HepG2 (cell line): ENCODE results near the gene HDGFL3. TPM values are rescaled to one million over a fixed set of nuclear protein-coding genes. Genes with fewer than 3 reads are reported as not detected.

Experiments used
- ATAC-seq: fragments of 200-7000 bp; cut with Tn5 transposase; 3 replicates; pipeline ENCODE4 v1.9.1; 2020; ENCODE audit warnings: mild to moderate bottlenecking, moderate library complexity
- BruUV-seq: library from RNA; stranded (reverse); fragments of 400-500 nt; replicated peaks from 2 replicates; lab custom pipeline; 2021; lab: Mats Ljungman, UMichigan
- CTCF ChIA-PET: fragments of 300-600 bp; formaldehyde crosslinking; extraction: SDS; loops from one replicate; lab custom pipeline; 2021; ENCODE audit warnings: low total read pairs, inconsistent platforms, low intra/inter-chr PET ratio; lab: Yijun Ruan, JAX
- POLR2A ChIA-PET: fragments of 350-600 bp; sonication (Branson Sonifier 250); formaldehyde crosslinking; loops from one replicate; lab custom pipeline; 2020; ENCODE audit warnings: antibody characterized with exemption, inconsistent platforms; lab: Yijun Ruan, JAX
- DNase-seq: peaks from one replicate; pipeline ENCODE4 v3.0.0-alpha.2; 2015; ENCODE audit warnings: low spot score
- FAIRE-seq: peaks from 3 replicates; lab custom pipeline; 2011; peaks lifted over from hg19 to GRCh38; lab: Jason Lieb, UNC
- H2AFZ ChIP-seq: one replicate; pipeline ENCODE4 v1.6.1; 2011; ENCODE audit warnings: low read length, inconsistent platforms
- H3K27ac ChIP-seq: fragments of 300-600 bp; 3 replicates; pipeline ENCODE4 v1.8.0; 2011; ENCODE audit warnings: mixed run types, mild to moderate bottlenecking, mixed read lengths, low read length, inconsistent platforms; ENCODE audit not compliant: insufficient read depth; ENCODE audit errors: extremely low read length
- H3K27me3 ChIP-seq, 2 experiments: fragments of 200-600 bp in 1 of 2; 2 replicates in 1 of 2; 3 replicates in 1 of 2; pipeline versions ENCODE4 v1.6.0 to v1.8.0; 2011; ENCODE audit warnings: low read length in 2 of 2, mild to moderate bottlenecking in 2 of 2, moderate library complexity in 2 of 2, inconsistent platforms in 1 of 2; ENCODE audit not compliant: insufficient read depth in 2 of 2, control insufficient read depth in 1 of 2
- H3K36me3 ChIP-seq, 2 experiments: fragments of 200-600 bp in 1 of 2; replicated peaks in 1 of 2; 2 replicates in 1 of 2; 3 replicates in 1 of 2; pipeline versions ENCODE4 v1.5.1 to v1.8.0; 2011; ENCODE audit warnings: low read length in 2 of 2, inconsistent platforms in 1 of 2; ENCODE audit not compliant: insufficient read depth in 2 of 2, control insufficient read depth in 1 of 2
- H3K4me1 ChIP-seq: 2 replicates; pipeline ENCODE4 v1.5.1; 2012; ENCODE audit warnings: low read length, inconsistent platforms; ENCODE audit not compliant: insufficient read depth
- H3K4me2 ChIP-seq: 2 replicates; pipeline ENCODE4 v1.6.0; 2011; ENCODE audit warnings: low read depth, low read length, inconsistent platforms
- H3K4me3 ChIP-seq, 3 experiments: fragments of 200-600 bp in 1 of 3; sonication (generic), shearing (Covaris generic) in 1 of 3; replicated peaks in 1 of 3; 2 replicates each; pipeline ENCODE4 v1.5.1; 2011 to 2016; ENCODE audit warnings: low read length in 3 of 3, inconsistent platforms in 2 of 3, low read depth in 2 of 3, mild to moderate bottlenecking in 2 of 3, control low read depth in 1 of 3, mixed read lengths in 1 of 3; ENCODE audit not compliant: insufficient read depth in 1 of 3
- H3K79me2 ChIP-seq: one replicate; pipeline ENCODE4 v1.6.1; 2011; ENCODE audit warnings: low read length, inconsistent platforms; ENCODE audit not compliant: insufficient read depth
- H3K9ac ChIP-seq: 2 replicates; pipeline ENCODE4 v1.6.0; 2011; ENCODE audit warnings: mild to moderate bottlenecking, low read depth, low read length, inconsistent platforms; ENCODE audit not compliant: insufficient read depth
- H3K9me3 ChIP-seq: 2 replicates; pipeline ENCODE4 v1.5.1; 2012; ENCODE audit warnings: mild to moderate bottlenecking, low read length
- H4K20me1 ChIP-seq: 2 replicates; pipeline ENCODE4 v1.6.0; 2011; ENCODE audit warnings: inconsistent platforms, mild to moderate bottlenecking, low read length, moderate library complexity; ENCODE audit not compliant: insufficient read depth
- TFAP4 ChIP-seq: sonication (generic); IDR thresholded peaks from 2 replicates; pipeline ENCODE4 v1.6.1; 2016; ENCODE audit warnings: low read depth, borderline replicate concordance
- ZNF652 ChIP-seq: IDR thresholded peaks from 2 replicates; pipeline ENCODE4 v1.6.1; 2016; ENCODE audit warnings: low read depth, borderline replicate concordance
- WGBS: methylation state at CpG from one replicate; pipeline ENCODE4 v1.1.6; 2017; ENCODE audit warnings: low lambda C conversion rate; 5-methylcytosine and 5-hydroxymethylcytosine counted together
- in situ Hi-C: cut with HindIII; loops from 2 replicates; pipeline ENCODE4 v1.10.0; 2017; ENCODE audit warnings: low pct_unique_long_range_greater_than_20kb; ENCODE audit not compliant: extremely low pct_ligation_motif_present
- intact Hi-C: fragments of 100-400 bp; cut with micrococcal nuclease; formaldehyde crosslinking; loops from one replicate; pipeline ENCODE4 v1.10.0; 2022; ENCODE audit not compliant: unreplicated experiment
- polyA plus RNA-seq, 8 experiments: library from polyadenylated mRNA; depleted of rRNA in 3 of 8; stranded (reverse) in 7 of 8; unstranded in 1 of 8; fragments of >200 nt; fragmentation: Illumina TruSeq in 4 of 8; extraction: Trizol in 4 of 8; gene quantifications; 2 replicates each; pipeline versions ENCODE4 v1.2.1 to v1.2.3, GENCODE V29; 2011 to 2016; ENCODE audit warnings: low read depth in 4 of 8, missing spikeins in 1 of 8, mixed read lengths in 1 of 8; ENCODE audit not compliant: insufficient read depth in 1 of 8
- total RNA-seq, 5 experiments: library from RNA; depleted of rRNA; stranded (reverse); fragments of >200 nt; fragmentation: Illumina TruSeq; extraction: Trizol; gene quantifications; 2 replicates each; pipeline ENCODE4 v1.2.3, GENCODE V29; 2016; ENCODE audit warnings: low read depth in 1 of 5

HDGFL3 gene
- total and polyA plus RNA-seq, 2 of the 13 experiments (the other 11 are each of a cell fraction or from before 2014, with no cell fraction given): 0.07 to 0.09 TPM

- TF ChIP-seq TFAP4: no peak
Measured at GRCh38 chr15:83108266-83109219, 99.1 kb downstream of the HDGFL3 start (continued).

GRCh38 chr15:83107841-83108181, 99.8 kb downstream of the HDGFL3 start:
- H3K4me3 ChIP-seq: no peak overlapping the region
- intact Hi-C loops: no loop called here
- WGBS: 33% methylated on average over 15 of the region's 30 CpGs
- BruUV-seq: no TSS peak
- no peak overlapping the region for H3K9ac ChIP-seq
- no peak for ATAC-seq
- DNase-seq: no peak
- no peaks in the 10 kb centered on the region for H4K20me1 ChIP-seq
- H3K4me1 ChIP-seq: no peaks in the 10 kb centered on the region
- H2AFZ ChIP-seq: no peak overlapping the region
- H3K79me2 ChIP-seq: no peaks in the 10 kb centered on the region
- no peaks in the 10 kb centered on the region for H3K9me3 ChIP-seq
- H3K36me3 ChIP-seq: no peaks in the 10 kb centered on the region
- no peak overlapping the region for H3K4me2 ChIP-seq
- in situ Hi-C loops: no loop called here
- CTCF ChIA-PET: no interaction called here
- no peak for TF ChIP-seq ZNF652
- FAIRE-seq: no peak
- peaks cover 0 to 40% of the 10 kb centered on the region in 2 experiments; a peak in 2 of 5 replicates for H3K27me3 ChIP-seq
- H3K27ac ChIP-seq: no peak overlapping the region
- POLR2A ChIA-PET: no interaction called here
